ENCODE results near the gene GPA33. TPM values are rescaled to one million over a fixed set of nuclear protein-coding genes. Genes with fewer than 3 reads are reported as not detected.

The GPA33 gene
- total and polyA plus RNA-seq, 9 of the 15 experiments (the other 6 are each of a cell fraction or from before 2014, with no cell fraction given) = 0.13 TPM; not detected in 8

- ChIA-PET CTCF (ENCODE audit: low intra/inter-chr PET ratio) (no interaction called here), POLR2A (interaction anchor here (1.1 to 1.9 kb wide), 2 partner anchors 10 kb away, joined by 6 to 8 read pairs; no protein-coding TSS in a partner anchor)
- TF ChIP-seq CC2D1A (IDR thresholded peaks at IDR 0.05) (no peak), ZKSCAN8 (CRISPR knock-in tag; IDR thresholded peaks at IDR 0.05) (no peak), LARP7 (IDR thresholded peaks at IDR 0.05) (no peak), FUS (optimal IDR thresholded peaks at IDR 0.05; ENCODE audit: low read depth, low read length) (no peak), PHB (CRISPR knock-in tag; IDR thresholded peaks at IDR 0.05) (no peak), ELF1 (tag; IDR thresholded peaks at IDR 0.05) (no peak), ZNF316 (IDR thresholded peaks at IDR 0.05) (no peak), GATA2 (CRISPR knock-in tag; IDR thresholded peaks at IDR 0.05) (no peak), MYBL2 (IDR thresholded peaks at IDR 0.05; ENCODE audit: low read depth) (no peak), MYBL2 (CRISPR knock-in tag; IDR thresholded peaks at IDR 0.05; ENCODE audit: borderline replicate concordance) (no peak), NFE2L1 (tag; IDR thresholded peaks at IDR 0.05; ENCODE audit: borderline replicate concordance, low read depth) (no peak), TCFL5 (CRISPR knock-in tag; conservative IDR thresholded peaks at IDR 0.05) (no peak), MXD1 (CRISPR knock-in tag; IDR thresholded peaks at IDR 0.05; ENCODE audit: borderline replicate concordance, poor library complexity, severe bottlenecking) (no peak)
- Histone ChIP-seq H3K9me3 (replicated peaks; ENCODE audit: control insufficient read depth, insufficient read depth, low read depth, low read length) (no peaks in the 10 kb centered on the region), H4K20me1 (replicated peaks; ENCODE audit: control insufficient read depth, insufficient read depth, low read length) (no peaks in the 10 kb centered on the region), H3K9ac (ENCODE audit: insufficient read depth in 1 of 2, low read depth in 2 of 2, low read length in 2 of 2) (no peak overlapping the region), H3K9me1 (ENCODE audit: control insufficient read depth, insufficient read depth, low read length) (peaks cover 4% of the 10 kb centered on the region), H3K79me2 (ENCODE audit: control insufficient read depth, insufficient read depth, low read length) (no peaks in the 10 kb centered on the region), H3K27ac (ENCODE audit: extremely low read depth, low read depth, low read length) (no peak overlapping the region), H2AFZ (ENCODE audit: low read depth, low read length) (no peak overlapping the region), H3K4me2 (ENCODE audit: insufficient read depth, low read length) (no peak overlapping the region), H3K27me3 (ENCODE audit: control insufficient read depth in 2 of 2, insufficient read depth in 2 of 2, low read length in 2 of 2) (peaks cover 57 to 71% of the 10 kb centered on the region in 2 experiments), H3K4me3 (no peak overlapping the region), H3K4me1 (replicated peaks in 1 of 2; ENCODE audit: control insufficient read depth in 2 of 2, insufficient read depth in 2 of 2, low read length in 2 of 2) (peaks cover 0 to 7% of the 10 kb centered on the region in 2 experiments; a peak in 1 of 5 replicates), H3K36me3 (ENCODE audit: control insufficient read depth, insufficient read depth, low read length) (no peaks in the 10 kb centered on the region)
- FAIRE-seq (no peak), DNase-seq (ENCODE audit: extremely low read depth in 1 of 4, low spot score in 3 of 4) (no peak), ATAC-seq (no peak)
- 5% methylated on average over 5 of the region's 5 CpGs for WGBS (ENCODE audit: insufficient coverage, low coverage, missing lambda C conversion rate)
- intact Hi-C loops (cut with micrococcal nuclease) = no loop called here
- in situ Hi-C loops (cut with MboI) = no loop called here
- no TSS peak for BruUV-seq (replicated peaks)
Measured at GRCh38 chr1:167127661-167128060, 37.5 kb upstream of the GPA33 start.
